NCI-H510A treated with DMSO at 0.1 percent for 48 hours (cell line): ENCODE results near the gene RANGRF.

Experiments
- DNase-seq: peaks from one replicate; lab custom pipeline; 2025; lab: John Stamatoyannopoulos, UW

RANGRF gene

GRCh38 chr17:8312726-8313600, 24.5 kb downstream of the RANGRF start:
- DNase-seq: no peak

- DNase-seq: no peak
These were observed 26.6 kb downstream of the RANGRF start for GRCh38 chr17:8314797-8315763.

DNA sequence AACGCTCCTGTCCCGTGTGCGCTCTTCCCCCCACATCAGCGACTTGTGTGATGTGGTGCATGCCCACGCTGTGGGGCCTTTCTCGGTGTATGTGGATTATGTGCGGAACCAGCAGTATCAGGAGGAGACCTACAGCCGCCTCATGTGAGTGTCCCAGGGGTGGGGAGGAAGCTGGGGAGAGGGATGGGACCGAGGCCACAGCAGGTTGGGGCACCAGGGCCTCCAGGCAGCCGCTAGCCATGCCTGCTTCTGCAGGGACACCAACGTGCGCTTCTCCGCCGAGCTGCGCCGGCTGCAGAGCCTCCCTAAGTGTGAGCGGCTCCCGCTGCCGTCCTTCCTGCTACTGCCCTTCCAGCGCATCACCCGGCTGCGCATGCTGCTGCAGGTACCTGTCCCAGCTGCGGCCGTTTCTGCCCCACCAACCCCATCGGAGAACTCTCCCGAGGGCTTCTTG, 27.3 kb downstream of the RANGRF start:
- no peak for DNase-seq

GRCh38 chr17:8318010-8318935, 29.8 kb downstream of the RANGRF start:
- DNase-seq: no peak

GRCh38 chr17:8320262-8320661, 31.8 kb downstream of the RANGRF start:
- no peak for DNase-seq

GRCh38 chr17:8320990-8321389, 32.5 kb downstream of the RANGRF start:
- no peak for DNase-seq

DNA sequence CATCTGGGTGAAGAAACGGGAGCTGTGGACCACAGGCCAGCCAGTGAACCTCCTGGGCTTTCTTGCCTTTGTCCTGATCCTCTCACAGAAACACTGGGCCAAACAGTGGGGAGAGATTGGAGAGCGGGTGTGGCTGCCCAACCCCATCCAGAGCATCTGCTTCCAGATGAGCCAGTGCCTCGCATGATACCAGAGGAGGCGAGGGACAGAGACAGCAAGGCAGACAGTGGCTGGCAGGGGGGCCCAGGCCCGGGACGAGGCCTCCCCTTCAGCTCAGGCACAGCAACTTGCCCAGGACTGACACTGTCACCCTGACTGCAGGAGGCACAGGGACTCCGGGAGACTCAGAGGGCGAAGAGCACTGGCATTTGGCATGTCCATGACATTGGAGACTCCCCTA, 33.6 kb downstream of the RANGRF start:
- DNase-seq: no peak

DNA sequence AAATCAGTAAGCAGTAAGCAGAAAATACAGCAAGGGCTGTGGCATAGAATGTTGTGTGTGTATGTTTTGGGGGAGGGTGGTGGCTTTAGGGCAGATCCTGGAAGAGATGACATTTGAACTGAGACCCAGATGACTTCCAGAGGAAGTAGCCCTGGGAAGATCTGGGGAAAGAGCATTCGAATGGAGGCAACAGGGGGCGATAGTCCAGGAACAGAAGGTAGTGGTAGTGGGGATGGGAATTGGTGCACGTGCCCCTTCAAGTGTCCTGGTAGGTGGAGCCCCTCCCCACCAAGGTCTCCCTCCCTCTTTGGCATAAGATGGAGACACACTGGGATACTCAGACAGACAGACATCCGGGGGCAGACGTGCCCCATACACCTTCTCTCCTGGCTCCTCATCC, 35.7 kb downstream of the RANGRF start:
- no peak for DNase-seq

DNA sequence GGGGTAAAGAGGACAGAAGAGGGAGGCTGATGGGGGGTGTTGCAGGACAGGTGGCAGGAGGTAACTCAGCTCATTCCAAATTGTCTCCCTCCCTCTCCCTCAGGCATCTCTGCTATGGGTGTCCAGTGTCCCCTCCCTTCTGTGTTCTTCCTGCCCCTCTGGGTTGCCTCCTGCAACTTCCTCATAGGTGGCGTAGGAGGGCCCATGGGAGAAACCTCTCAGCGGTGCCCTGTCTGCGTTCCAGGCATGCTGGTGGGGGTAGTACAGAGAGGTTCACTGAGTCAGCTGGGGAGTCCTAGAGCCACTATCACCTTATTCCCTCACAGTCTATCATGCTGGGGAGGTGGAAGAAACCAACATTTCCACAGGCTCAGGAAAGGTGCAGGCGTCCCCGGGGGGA, 36.5 kb downstream of the RANGRF start:
- DNase-seq: no peak

- no peak for DNase-seq
These were observed 38.2 kb downstream of the RANGRF start for GRCh38 chr17:8326511-8327302.

- DNase-seq: no peak
These were observed 38.8 kb downstream of the RANGRF start for GRCh38 chr17:8327303-8327649.

GRCh38 chr17:8332128-8332527, 43.7 kb downstream of the RANGRF start:
- DNase-seq: no peak

DNA sequence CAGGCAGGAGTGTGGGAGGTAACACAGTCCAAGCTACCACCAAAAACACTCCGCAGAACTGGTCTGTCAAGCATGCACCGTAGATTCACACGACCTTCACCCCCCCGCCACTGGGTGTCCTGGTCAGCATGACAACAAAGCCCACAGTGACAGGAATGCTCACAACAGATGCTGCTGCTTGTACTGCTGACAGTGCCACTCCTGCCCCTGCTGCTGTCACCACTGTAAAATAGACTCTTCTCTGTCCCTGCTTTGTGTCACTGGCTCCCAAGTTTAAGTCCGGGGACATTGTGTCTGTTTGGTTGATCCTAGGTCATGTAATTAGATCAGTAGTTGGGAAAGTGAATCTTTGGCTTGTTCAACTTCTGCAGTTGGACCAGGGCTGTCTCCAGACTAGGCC, 44.2 kb downstream of the RANGRF start:
- no peak for DNase-seq

DNA sequence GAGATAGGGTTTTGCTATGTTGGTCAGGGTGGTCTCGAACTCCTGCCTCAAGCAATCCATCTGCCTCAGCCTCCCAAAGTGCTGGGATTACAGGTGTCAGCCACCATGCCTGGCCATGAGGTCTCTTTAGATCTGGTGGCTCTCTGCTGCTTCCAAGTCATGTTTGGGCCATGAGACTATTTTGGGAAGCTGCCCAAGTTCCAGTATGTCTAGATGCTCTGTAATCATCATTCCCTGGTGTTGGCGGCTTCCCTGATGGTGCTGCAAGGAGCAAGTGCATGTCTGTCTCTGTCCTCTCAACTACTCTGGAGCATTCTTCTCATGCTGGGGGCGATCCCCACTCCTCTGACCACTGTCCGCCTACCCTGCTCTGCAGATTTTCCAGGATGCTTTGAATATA, 44.8 kb downstream of the RANGRF start:
- no peak for DNase-seq

- no peak for DNase-seq
These were observed 49.6 kb downstream of the RANGRF start for GRCh38 chr17:8337802-8338752.

DNA sequence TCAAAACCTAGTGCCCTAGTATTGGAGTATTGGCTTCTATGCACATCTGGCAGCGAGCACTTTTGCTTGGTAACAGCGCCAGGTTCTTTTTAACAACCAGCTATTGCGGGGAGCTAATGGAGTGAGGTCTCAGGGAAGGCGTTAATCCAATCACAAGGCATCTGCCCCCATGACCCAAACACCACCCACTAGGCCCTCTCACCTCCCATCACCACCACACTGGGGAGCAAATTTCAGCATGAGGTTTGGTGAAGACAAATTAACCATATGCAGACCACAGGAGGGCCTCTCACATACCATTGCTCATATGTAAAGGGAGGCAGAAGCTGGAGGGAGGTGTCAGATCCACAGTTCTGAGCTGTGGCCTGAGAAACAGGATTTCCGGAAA, 50.3 kb downstream of the RANGRF start:
- DNase-seq: no peak

GRCh38 chr17:8339540-8339939, 51.1 kb downstream of the RANGRF start, which contains the start of gene ODF4:
ODF4 (plus strand) TSS chr17:8339840; CDS start chr17:8340052, 212 bp downstream.
- no peak for DNase-seq
